ENCODE measurements around the gene ARL5C.
"Not testable (repeated sequence)": the region's sequence is repeated elsewhere in the genome, so short reads cannot be mapped to it uniquely, and the experiment has no call there.

ARL5C gene

DNA sequence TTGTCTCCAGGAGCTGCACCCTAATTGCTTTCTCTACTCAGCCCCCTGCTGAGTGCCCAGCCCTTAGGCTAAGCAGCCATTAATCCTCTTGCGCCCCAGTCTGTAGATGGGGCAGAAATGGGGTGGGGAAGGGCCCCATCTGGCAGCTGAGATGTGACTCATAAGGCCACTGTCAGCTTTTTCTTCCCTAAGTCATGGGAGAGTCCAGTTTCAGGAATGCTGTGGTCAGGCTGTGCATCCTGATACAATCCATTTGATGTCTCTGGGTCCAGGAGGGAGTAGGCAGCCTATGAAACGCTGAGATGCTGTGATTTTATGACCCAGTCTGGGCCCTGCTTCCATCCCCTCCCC, 26.8 kb downstream of the ARL5C start:
- no peak for DNase-seq

DNA sequence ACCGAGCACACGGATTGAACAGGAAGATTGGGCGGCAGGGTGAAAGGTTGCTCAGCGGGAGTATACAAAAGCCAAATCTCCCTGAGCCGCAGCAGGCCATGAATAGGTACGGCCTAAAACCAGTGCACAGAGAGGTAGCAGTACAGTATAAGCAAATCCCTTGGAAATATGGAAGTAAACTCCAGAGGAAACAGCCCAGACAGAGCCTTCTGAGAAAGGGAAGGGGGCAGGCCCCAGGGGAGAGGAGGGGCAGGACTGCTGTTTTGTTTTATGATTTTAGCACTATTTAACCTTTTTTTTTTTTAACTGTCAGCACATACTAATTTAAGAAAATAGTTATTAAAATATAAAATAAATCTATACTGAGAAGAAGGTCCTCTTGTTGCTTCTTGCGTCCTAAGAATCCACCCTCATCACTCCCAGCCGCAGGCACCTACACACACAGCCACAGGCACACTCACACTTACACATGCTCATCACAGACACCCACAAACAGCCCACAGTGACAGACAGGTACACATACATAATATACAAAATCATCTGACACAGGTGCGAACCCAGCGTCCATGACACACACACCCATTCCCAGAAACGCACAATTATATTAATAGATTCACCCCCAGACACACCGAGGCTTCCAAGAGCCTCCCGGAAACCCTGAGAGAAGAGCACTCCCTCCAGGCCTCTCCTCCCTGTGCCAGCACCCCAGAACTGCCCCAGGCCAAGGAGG, 27.4 kb downstream of the ARL5C start:
- DNase-seq = no peak

DNA sequence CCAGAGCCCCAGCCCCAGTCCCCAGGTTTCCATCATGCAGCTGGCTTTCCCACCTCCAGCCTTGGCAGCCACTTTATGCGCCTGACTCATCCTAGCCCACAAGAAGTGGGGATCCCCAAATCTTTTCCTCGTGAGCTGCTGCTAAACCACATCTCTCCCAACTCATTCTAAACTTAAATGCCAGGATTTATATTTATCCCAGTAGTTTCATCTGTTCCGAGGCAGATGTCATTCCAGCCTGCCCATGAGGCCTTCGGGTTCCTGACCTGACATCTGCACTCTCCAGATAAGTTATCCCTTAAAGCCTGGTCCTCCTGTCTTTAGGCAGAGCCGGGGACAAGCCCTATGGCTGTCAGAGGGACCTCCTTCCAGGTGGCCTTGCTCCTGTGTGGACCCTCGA, 31.1 kb downstream of the ARL5C start:
- no peak for DNase-seq

DNA sequence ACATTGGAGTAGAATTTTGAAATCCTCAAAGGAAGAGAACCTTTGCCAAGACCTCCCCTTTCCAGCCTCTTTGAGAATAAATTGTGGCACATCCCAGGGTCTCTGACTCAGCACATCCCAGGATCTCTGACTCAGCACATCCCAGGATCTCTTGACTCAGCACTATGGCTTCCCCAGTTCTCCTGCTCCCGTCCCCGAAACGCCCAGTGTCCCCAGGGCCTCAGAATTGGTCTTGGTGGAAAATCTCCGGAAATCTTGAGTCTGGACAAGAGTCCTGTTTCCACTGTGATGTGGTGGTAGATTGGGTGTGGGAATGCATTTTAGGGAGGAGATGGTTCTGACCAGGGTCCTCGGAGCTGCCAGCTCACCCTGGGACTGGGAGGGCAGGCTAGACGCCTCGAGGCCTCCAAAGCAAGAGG, 33.8 kb downstream of the ARL5C start:
- DNase-seq = no peak

DNA sequence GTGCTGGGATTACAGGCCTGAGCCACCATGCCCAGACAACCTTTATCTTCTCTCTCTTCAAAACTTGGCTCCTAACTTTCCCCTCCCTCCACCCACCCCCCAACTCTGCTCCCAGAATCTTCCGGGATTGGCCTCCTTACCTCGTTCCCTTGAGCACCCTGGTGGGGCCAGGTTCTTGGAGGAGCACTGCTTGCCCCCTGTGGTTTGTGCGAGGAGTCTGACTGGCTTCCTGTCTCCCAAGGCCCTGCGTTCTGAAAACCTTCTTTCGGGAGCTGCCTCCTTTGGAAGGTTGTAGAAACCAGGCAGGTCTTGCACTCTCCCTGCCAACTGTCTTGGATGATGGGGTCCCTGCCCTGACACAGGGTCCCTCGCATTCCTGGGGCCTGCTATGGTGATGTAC, 34.3 kb downstream of the ARL5C start:
- DNase-seq = no peak

DNA sequence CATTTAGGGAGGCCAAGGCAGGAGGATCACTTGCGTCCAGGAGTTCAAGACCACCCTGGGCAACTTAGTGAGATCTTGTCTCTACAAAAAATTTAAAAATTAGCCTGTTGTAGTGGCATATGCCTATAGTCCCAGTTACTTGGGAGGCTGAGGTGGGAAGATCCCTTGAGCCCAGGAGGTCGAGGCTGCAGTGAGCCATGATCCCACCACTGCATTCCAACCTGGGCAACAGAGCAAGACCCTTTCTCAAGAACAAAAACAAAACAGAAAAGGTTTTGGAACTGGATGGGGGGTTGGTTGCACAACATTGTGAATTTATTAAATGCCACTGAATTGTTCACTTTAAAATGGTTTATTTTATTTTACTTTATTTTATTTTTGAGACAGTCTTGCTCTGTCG, 35.8 kb downstream of the ARL5C start:
- no peak for DNase-seq

DNA sequence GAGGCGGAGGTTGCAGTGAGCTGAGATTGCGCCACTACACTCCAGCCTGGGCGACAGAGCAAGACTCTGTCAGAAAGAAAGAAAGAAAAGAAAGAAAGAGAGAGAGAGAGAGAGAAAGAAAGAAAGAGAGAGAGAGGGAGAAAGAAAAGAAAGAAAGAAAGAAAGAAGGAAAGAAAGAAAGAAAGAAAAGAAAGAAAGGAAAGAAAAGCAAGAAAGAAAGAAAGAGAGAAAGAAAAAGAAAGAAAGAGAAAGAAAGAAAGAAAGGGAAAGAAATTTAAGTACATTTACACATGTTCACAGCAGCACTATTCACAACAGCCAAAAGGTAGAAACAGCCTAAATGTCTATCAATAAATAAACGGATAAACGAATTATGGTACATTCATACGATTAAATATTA, 36.4 kb downstream of the ARL5C start:
- DNase-seq = not testable (repeated sequence)

DNA sequence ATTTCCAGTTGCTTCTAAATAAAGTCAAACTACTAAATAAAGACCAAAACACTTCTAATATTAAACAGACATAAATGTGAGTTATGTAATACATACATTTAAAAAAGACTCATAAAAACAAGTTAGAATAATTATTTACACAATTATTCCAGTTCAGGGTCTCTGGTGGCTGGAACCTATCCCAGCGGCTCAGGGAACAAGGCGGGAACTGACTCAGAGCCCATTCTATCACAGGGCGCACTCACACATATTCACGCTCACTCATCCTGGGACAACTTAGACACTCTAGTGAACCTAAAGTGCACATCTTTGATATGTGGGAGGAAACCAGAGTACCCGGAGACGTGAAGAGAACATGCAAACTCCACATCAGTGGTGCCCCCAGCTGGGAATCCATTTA, 39.5 kb downstream of the ARL5C start:
- DNase-seq = no peak

DNA sequence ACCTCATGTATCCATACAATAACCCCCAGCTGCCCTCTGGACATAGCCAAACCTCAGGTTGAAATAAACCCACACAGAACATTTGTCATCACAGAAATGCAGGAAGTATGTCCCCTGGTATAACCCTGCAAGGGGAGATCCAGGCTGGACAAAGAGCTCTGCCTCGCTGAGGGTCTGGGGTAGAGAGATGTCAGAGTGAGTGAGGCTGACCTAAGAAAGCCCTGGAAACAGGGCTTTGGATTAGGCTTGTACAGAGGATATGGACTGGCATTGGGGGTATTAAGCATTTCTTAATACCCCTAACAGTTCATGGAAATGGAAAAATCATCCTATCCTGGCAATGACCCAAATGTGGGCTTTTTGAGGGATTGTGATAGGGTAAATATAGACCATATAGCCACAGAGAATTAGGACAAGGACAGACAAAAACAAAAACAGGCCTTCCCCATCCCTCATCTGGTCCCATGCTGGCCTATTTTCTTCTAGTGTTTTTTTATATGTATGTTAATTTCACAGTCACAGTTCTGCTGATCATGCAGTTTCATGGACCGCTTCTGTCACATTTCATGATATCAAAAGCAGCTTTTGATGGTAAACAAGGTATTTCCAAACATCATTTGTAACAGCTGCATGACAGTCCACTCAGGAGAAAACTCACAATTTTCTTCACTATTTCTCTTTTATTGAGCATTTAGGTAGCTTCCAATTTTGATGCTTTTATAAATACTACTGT, 40.7 kb downstream of the ARL5C start:
- no peak for DNase-seq

DNA sequence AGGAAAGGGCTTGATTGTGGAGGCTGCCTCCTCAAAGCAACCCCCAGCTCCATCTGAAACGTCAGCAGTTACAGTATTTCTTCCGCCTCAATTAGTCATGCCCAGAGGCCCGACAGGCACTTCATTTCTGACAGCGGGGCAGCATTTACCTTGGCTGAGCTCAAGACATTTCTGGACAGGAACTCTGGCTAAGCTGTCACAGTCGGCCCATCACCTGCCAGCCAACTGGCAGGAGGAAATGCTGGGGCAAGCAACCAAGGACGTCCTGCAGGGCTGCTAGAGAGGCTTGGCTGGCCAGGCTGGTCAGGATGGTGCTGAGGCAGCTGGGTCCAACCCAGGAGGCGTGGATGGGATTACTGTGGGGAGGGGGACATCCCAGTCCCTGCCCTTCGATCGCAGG, 42.3 kb downstream of the ARL5C start:
- no peak for DNase-seq

DNA sequence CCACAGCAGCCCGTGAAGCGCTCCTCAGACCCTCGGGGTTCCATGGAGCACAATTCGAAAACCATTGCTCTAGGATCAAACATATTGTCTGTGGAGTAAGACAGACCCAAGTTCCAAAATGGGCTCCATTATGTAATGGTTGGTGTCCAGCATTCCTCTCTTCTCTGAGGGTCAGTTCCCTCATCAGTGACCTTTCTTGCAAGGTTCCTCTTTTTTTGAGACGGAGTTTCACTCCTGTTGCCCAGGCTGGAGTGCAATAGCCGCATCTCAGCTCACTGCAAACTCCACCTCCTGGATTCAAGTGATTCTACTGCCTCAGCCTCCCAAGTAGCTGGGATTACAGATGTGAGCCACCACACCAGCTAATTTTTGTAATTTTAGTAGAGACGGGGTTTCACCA, 43.0 kb downstream of the ARL5C start:
- no peak for DNase-seq

DNA sequence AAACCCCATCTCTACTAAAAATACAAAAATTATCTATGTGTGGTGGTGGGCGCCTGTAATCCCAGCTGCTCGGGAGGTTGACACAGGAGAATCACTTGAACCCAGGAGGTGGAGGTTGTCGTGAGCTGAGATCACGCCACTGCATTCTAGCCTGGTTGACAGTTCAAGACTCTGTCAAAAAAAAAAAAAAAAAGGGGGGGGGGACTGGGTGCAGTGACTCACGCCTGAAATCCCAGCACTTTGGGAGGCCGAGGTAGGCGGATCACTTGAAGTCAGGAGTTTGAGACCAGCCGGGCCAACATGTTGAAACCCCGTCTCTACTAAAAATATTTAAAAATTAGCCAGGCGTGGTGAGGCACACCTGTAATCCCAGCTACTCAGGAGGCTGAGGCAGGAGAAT, 44.0 kb downstream of the ARL5C start:
- not testable (repeated sequence) for DNase-seq

DNA sequence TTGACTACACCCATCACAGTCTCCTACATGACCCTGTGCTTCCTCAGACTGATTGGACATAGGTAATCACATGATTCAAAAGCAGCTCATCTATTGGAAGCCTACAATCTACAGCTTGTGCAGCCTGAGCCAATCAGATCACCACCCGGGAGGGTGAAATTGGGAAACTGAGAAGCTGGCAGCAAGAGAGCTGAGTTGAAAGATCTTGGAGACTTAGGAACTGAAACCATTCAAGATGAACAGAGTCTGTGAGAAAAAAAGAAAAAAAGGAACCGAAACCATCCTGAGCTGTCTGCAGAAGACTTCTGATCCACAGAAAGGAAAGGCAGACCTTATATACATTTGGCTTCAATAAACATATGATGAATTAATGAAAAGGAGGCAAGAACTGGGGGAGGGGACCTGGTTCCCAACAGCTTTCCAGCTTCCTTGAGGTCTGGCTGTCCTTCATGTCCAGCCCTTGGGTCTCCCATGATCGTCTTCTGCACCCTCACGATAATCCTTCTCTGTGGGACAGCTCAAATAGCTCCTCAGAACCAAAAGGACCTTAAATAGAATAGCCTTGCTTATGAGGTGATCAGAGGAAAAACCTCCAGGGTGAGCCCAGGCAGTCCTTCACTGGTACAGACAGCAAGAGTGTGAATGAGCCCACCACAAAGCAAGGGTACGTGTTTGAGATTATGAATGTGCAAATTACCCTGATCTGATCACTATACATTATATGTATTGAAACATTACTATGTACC, 47.1 kb downstream of the ARL5C start:
- no peak for DNase-seq

DNA sequence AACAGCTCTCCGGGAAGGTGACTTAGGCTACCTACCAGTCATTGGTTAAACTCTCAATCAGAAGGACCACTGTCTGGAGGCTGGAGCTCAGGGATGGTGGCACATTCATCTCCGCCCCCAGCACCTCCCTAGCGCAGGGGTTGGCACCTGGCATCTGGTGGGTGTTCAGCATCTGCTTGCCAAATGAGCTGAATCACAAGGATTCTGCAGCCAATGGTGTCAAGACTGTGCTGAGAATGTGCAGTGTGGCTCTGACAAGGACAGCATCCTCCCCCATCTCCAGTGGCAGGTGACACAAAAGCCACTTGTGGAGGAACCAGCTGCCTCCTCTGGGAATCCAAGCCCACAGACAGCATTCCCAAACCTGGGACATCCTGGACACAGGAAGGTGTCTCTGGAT, 49.7 kb downstream of the ARL5C start:
- no peak for DNase-seq

DNA sequence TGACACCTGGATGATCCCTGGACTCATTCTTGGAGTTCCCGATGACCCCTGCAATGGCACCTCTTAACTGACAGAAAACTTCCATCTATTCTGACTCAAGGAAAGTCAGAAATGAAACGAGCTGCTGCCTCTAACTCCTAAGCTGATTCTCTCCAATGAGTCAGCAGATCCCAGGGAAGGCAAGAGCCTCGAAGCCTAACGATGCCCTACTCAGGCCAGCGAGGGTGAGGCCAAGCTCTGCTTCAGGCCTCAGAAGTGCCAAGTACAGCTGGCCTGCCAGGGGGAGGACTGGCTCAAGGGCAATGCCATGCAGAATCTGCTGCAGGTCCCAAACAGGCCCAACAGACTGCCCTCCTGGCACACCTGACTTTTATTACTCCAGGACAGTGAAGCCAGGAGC, 50.8 kb downstream of the ARL5C start:
- DNase-seq = no peak

DNA sequence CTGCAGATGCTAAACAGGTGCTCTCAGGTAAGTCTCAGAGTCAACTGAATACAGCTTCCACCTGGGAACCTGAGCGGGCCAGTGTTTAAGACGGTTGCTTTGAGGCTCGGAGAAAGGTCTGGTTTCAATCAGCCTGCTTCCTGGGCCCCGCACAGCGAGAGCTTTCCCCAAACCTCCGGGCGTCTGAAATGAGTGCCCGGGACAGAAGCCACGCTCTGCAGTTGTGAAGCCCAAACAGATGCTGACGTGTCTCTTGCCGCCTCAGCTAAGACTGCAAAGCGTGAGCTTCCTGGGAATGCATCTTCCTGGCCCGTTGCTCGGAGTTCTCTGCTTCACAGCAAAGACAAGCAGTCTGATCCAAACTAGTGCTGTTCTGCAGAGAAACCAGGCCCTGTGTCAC, 51.2 kb downstream of the ARL5C start:
- no peak for DNase-seq

DNA sequence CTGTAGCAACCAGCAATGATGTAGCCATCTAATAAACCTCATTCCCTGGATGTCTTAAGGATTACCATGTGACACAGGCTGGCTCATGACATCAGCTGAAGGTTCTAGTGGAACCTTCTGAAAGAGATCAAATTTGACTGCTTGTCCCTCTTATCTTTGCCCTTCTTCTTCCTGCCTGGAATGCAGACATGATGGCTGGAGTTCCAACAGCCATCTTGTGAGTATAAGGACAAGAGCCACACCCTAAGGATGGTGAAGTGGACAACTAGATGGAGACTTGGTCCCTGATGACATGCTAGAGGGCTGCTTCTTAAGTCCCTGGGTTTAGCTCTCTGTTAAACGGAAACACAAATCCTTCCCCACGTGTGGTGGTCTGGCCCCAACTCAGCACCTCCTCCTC, 52.1 kb downstream of the ARL5C start:
- DNase-seq = no peak

DNA sequence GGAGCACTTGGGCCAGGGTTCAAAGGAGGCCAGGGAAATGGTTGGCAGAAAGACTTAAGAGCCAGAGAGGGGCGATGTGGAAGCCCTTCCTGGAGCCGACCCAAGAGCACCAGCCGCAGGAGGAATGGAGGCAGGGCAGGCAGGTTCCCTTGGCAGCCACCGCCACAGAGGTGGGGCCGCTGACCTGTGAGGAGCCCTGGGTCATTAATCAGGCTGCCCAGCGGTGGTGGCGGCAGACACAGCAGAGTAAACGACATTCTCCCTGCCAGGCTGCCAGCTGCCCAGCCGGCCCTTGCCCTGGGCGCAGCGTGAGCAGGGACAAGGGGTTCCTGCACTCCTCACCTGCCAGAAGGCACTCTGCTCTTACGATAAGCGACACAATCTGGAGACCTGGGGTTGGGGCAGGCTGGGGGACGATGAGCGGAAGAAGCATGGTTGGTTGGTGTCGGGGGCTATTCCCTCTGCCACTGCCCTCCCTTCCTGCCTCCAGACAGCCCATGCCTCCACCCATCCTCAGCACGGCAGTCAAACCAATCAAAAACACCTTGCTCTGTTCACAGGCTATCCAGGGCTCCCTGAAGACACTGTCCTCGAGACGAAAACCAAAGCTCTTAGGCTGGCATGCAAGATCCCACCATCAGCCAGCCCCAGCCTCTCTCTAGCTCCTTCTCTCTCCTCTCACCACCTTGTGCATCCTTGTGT, 55.4 kb downstream of the ARL5C start:
- DNase-seq = peak; percentile 44

DNA sequence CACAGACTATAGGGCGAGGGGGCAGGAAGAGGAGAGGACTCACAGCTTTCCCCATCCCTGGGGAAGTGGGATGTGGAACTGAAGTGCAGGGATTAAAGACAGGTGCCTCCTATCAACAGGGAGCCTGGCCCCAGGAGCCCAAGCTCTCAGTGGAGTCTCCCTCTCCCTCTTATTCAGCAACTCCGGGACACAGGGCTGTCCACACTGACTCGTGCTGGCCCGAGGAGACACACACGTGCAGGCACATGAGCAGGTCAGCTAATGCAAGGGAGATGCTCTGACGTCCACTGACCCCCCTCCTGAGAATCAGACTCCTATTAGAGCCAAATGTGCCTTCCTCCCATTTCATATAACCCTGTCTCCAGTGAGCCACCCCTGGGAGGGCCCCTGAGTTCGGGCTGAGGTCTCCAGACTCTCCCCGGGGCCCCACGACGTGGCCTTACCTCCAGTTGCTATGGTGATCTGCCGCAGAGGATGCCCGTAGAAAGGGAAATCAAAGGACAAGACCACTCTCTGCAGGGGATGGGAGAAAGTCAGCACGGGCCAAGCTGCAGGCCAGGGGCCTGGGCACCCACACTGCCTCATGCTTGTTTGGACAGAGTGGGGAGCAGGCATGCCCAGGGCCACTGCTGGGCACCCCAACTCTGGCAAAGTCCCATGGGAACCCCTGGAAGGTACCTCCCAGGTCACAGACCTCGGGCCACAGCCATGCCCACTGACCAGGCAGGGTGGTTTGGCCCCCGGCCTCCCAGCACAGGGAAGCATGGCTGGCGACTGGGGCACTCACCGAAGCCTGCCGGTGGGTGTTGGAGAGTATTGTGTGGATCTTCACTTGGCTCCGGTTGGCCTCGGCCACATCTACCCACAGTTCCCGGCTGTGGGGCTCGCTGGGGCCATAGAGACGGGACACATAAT, 57.2 kb downstream of the ARL5C start:
- no peak for DNase-seq

DNA sequence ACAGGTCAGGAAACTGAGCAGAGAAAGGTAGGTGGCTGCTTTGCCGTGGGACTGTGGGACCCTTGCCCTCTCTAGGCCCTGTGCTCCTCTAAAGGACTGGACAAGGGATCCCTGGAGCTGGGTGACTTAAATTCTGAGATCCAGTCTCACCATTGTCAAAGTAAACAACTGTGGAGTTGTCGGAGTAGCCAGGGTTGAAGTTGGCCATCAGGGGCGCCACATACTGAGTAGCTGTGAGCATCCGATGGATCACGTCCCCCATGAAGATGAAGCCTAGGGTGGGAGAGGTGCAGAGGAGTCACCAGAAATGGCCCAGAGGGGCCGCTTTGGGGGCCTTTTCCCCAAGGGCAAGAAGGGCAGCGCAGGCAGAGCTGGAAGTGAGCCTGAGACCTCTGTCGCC, 58.0 kb downstream of the ARL5C start:
- no peak for DNase-seq

DNA sequence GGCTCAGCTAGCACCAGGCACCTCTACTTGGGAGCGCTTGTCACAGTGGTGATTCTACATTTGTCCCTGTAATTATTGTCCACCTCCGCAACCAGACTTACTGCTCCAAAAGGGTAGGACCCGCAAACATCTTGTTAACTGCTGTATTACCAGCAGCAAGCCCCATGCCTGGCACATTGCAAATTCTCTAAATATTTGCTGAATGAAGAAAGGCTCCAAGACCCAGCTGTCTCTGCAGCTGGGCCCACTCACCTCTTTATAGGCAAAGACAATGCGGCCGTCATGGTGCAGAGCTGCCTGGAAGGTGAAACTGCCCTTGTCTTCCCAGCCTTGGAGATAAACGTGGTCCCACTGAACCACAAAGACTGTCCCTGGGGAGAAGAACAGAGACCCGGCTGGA, 58.8 kb downstream of the ARL5C start:
- DNase-seq = no peak
